HEK293T (cell line): ENCODE results near the gene NFKBIZ.

Source experiments
- BHLHE40 ChIP-seq: fragments of 450-650 bp; IDR thresholded peaks from 2 replicates; pipeline ENCODE4 v1.6.1; 2016; ENCODE audit warnings: mild to moderate bottlenecking, moderate library complexity, borderline replicate concordance
- FOXA1 ChIP-seq: fragments of 450-650 bp; IDR thresholded peaks from 2 replicates; pipeline ENCODE4 v1.6.1; 2016; ENCODE audit warnings: mild to moderate bottlenecking
- FOXK2 ChIP-seq: fragments of 450-650 bp; IDR thresholded peaks from 2 replicates; pipeline ENCODE4 v1.6.1; 2016; ENCODE audit warnings: mild to moderate bottlenecking
- L3MBTL2 ChIP-seq: fragments of 450-650 bp; conservative IDR thresholded peaks from 2 replicates; pipeline ENCODE4 v1.6.1; 2016; ENCODE audit warnings: mild to moderate bottlenecking
- NFRKB ChIP-seq: fragments of 450-650 bp; IDR thresholded peaks from 2 replicates; pipeline ENCODE4 v1.6.1; 2016; ENCODE audit warnings: mild to moderate bottlenecking, moderate library complexity
- SP1 ChIP-seq: fragments of 450-650 bp; IDR thresholded peaks from 2 replicates; pipeline ENCODE4 v1.6.1; 2017
- SUZ12 ChIP-seq: fragments of 450-650 bp; IDR thresholded peaks from 2 replicates; pipeline ENCODE4 v1.6.1; 2016; ENCODE audit warnings: mild to moderate bottlenecking
- TARDBP ChIP-seq: fragments of 450-650 bp; IDR thresholded peaks from 2 replicates; pipeline ENCODE4 v1.6.1; 2016

DNA sequence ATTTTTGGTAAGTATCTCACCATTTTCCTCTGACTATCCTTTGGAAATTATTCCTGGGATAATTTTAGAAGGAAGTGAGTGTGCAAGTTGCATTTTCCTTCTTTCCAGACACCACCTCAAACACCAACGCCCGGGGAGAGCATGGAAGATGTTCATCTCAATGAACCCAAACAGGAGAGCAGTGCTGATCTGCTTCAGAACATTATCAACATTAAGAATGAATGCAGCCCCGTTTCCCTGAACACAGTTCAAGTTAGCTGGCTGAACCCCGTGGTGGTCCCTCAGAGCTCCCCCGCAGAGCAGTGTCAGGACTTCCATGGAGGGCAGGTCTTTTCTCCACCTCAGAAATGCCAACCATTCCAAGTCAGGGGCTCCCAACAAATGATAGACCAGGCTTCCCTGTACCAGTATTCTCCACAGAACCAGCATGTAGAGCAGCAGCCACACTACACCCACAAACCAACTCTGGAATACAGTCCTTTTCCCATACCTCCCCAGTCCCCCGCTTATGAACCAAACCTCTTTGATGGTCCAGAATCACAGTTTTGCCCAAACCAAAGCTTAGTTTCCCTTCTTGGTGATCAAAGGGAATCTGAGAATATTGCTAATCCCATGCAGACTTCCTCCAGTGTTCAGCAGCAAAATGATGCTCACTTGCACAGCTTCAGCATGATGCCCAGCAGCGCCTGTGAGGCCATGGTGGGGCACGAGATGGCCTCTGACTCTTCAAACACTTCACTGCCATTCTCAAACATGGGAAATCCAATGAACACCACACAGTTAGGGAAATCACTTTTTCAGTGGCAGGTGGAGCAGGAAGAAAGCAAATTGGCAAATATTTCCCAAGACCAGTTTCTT is 3.9 kb downstream of the NFKBIZ start:
- TF ChIP-seq NFRKB (no peak), SUZ12 (no peak), BHLHE40 (no peak), FOXA1 (no peak), SP1 (no peak), FOXK2 (no peak), TARDBP (no peak), L3MBTL2 (no peak)
